NCI-H1092 (cell line): ENCODE measurements around the gene POU2AF3.

Experiments
- DNase-seq: peaks from one replicate; lab custom pipeline; 2025; lab: John Stamatoyannopoulos, UW

Gene POU2AF3

GRCh38 chr11:111329306-111330204 is 31.2 kb downstream of the POU2AF3 start:
- DNase-seq = no peak

GRCh38 chr11:111330234-111330893 is 32.0 kb downstream of the POU2AF3 start:
- no peak for DNase-seq

- no peak for DNase-seq
These were observed 33.5 kb downstream of the POU2AF3 start for GRCh38 chr11:111331711-111332479.

- peak; percentile 93 for DNase-seq
These were observed 36.5 kb downstream of the POU2AF3 start for GRCh38 chr11:111334532-111335502.

GRCh38 chr11:111335549-111335948 is 37.2 kb downstream of the POU2AF3 start:
- DNase-seq = no peak

- no peak for DNase-seq
These were observed 37.7 kb downstream of the POU2AF3 start for GRCh38 chr11:111336062-111336461.

GRCh38 chr11:111336582-111337256 is 38.4 kb downstream of the POU2AF3 start:
- DNase-seq = no peak

- DNase-seq = no peak
These were observed 41.5 kb downstream of the POU2AF3 start for GRCh38 chr11:111339758-111340388.

GRCh38 chr11:111342329-111342728 is 44.0 kb downstream of the POU2AF3 start:
- DNase-seq = no peak

- DNase-seq = no peak
These were observed 45.7 kb downstream of the POU2AF3 start for GRCh38 chr11:111344032-111344431.

GRCh38 chr11:111347002-111347722 is 48.8 kb downstream of the POU2AF3 start:
- no peak for DNase-seq

- no peak for DNase-seq
These were observed 49.4 kb downstream of the POU2AF3 start for GRCh38 chr11:111347723-111348115.

- no peak for DNase-seq
These were observed 49.8 kb downstream of the POU2AF3 start for GRCh38 chr11:111348147-111348546.

- DNase-seq = no peak
These were observed 50.9 kb downstream of the POU2AF3 start for GRCh38 chr11:111349191-111349695.

GRCh38 chr11:111350811-111351210 is 52.5 kb downstream of the POU2AF3 start:
- no peak for DNase-seq

GRCh38 chr11:111351374-111352055 is 53.2 kb downstream of the POU2AF3 start:
- no peak for DNase-seq

- DNase-seq = no peak
These were observed 53.9 kb downstream of the POU2AF3 start for GRCh38 chr11:111352231-111352746.

GRCh38 chr11:111352935-111353710 is 54.8 kb downstream of the POU2AF3 start:
- no peak for DNase-seq
